ENCODE data around the gene CDH22.

The CDH22 gene

DNA sequence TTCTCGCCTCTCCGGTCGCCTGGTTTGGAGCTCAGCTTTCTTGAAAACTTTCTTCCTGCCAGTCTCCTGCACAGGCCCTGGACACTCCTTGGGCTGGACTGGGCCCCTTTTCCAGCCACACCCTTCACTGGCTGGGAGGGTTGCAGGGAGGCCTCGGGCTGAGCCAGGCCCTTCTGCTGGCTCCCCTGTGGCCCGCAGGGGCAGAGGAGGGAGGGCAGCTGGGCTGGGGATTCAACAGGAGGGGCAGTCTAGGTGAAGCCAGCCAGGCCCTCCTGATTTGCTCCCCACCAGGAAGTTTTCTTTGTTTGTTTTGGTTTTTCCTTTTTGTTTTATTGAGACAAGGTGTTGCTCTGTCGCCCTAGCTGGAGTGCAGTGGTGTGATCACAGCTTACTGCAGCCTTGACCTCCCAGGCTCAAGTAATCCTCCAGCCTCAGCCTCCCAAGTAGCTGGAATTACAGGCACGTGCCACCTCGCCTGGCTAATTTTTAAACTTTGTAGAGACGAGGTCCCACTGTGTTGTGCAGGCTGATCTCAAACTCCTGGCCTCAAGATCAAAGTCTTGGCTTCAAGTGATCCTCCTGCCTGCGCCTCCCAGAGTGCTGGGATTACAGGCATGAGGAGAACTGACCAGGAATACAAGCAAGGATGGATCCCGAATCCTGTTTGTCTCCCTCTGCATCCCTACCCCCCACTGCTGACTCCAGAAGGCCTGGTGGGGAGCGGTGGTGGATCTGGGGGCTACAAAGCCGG is 23.5 kb upstream of the CDH22 start:
- WGBS, result 78% methylated on average over 11 of the region's 13 CpGs
- no peak overlapping the region for H2BK15ac ChIP-seq (ENCODE audit: low read depth, poor library complexity, severe bottlenecking)
- H3K4me3 ChIP-seq (ENCODE audit: insufficient read depth in 1 of 2, low read depth in 1 of 2, low read length in 2 of 2), result no peak overlapping the region
- H3K18ac ChIP-seq (ENCODE audit: low read depth in 1 of 2, low read length in 2 of 2), result no peak overlapping the region
- no peak overlapping the region for H2AK5ac ChIP-seq (ENCODE audit: low read length, severe bottlenecking)
- peaks cover 68 to 91% of the 10 kb centered on the region in 2 experiments for H3K27me3 ChIP-seq (ENCODE audit: control insufficient read depth in 1 of 2, insufficient read depth in 1 of 2, low read length in 2 of 2)
- no peak overlapping the region for H2AFZ ChIP-seq (ENCODE audit: low read depth, low read length)
- no peak overlapping the region for H3K27ac ChIP-seq (ENCODE audit: low read length, poor library complexity, severe bottlenecking)
- no peaks in the 10 kb centered on the region for H3K36me3 ChIP-seq (ENCODE audit: control insufficient read depth in 1 of 2, insufficient read depth in 2 of 2, low read depth in 1 of 2, low read length in 2 of 2)
- no peak overlapping the region for H3K4ac ChIP-seq (ENCODE audit: low read depth in 1 of 2, low read length in 2 of 2)
- no peak overlapping the region for H2BK120ac ChIP-seq (ENCODE audit: low read depth, low read length)
- H2BK5ac ChIP-seq (ENCODE audit: low read depth, low read length, poor library complexity, severe bottlenecking), result no peak overlapping the region
- DNase-seq, result no peak
- H2BK12ac ChIP-seq (ENCODE audit: low read length in 2 of 2), result no peak overlapping the region
- H3K14ac ChIP-seq (ENCODE audit: low read length in 2 of 2), result no peak overlapping the region
- no peak overlapping the region for H4K91ac ChIP-seq (ENCODE audit: low read length)
- peaks cover 4% of the 10 kb centered on the region for H3K4me1 ChIP-seq (ENCODE audit: control insufficient read depth, insufficient read depth, low read depth, low read length)
- no peak overlapping the region for H4K8ac ChIP-seq (ENCODE audit: low read length)
- no peak overlapping the region for H3K9ac ChIP-seq (ENCODE audit: low read length)
- H3K23ac ChIP-seq (ENCODE audit: low read length in 2 of 2), result no peak overlapping the region
- no peaks in the 10 kb centered on the region for H3K79me1 ChIP-seq (replicated peaks; ENCODE audit: low read length, poor library complexity, severe bottlenecking)
- H3K4me2 ChIP-seq (ENCODE audit: low read length, poor library complexity, severe bottlenecking), result no peak overlapping the region
- no peaks in the 10 kb centered on the region for H3K9me3 ChIP-seq (ENCODE audit: control insufficient read depth, low read length)

DNA sequence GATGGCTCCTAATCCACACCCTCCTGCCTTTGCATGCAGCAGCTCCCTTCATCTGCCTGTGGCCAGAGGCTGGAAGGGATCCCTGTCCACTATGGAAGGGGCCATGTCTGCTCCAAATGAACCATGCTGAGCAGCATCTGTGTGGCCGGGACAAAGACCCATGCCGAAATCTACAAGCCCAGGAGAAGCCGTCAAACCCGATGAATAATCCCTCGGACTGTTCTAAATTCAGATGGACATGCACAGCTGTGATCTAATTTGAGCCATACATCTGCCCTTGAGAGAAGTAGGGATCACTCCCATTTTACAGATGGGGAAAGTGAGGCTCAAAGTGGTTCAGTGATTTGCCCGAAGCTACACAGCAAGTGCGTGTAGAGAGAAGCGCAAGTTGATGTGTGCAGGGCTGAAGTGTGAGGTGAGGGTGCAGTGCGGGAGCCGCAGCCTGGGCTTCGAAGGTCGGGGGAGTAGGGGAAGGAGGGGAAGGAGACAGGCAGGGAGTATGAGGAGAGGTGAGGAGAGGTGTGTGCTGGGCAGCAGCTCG is 22.6 kb upstream of the CDH22 start:
- WGBS, result 91% methylated on average over 13 of the region's 13 CpGs
- H2BK120ac ChIP-seq (ENCODE audit: low read depth, low read length), result no peak overlapping the region
- H3K14ac ChIP-seq (ENCODE audit: low read length in 2 of 2), result no peak overlapping the region
- H2AK5ac ChIP-seq (ENCODE audit: low read length, severe bottlenecking), result no peak overlapping the region
- no peak overlapping the region for H3K4ac ChIP-seq (ENCODE audit: low read depth in 1 of 2, low read length in 2 of 2)
- H3K36me3 ChIP-seq (ENCODE audit: control insufficient read depth in 1 of 2, insufficient read depth in 2 of 2, low read depth in 1 of 2, low read length in 2 of 2), result no peaks in the 10 kb centered on the region
- H3K4me1 ChIP-seq (ENCODE audit: control insufficient read depth, insufficient read depth, low read depth, low read length), result peaks cover 4% of the 10 kb centered on the region
- no peak overlapping the region for H2BK12ac ChIP-seq (ENCODE audit: low read length in 2 of 2)
- no peak overlapping the region for H3K27ac ChIP-seq (ENCODE audit: low read length, poor library complexity, severe bottlenecking)
- no peak overlapping the region for H2BK15ac ChIP-seq (ENCODE audit: low read depth, poor library complexity, severe bottlenecking)
- H2BK5ac ChIP-seq (ENCODE audit: low read depth, low read length, poor library complexity, severe bottlenecking), result no peak overlapping the region
- H3K27me3 ChIP-seq (ENCODE audit: control insufficient read depth in 1 of 2, insufficient read depth in 1 of 2, low read length in 2 of 2), result peaks cover 69 to 91% of the 10 kb centered on the region in 2 experiments
- no peaks in the 10 kb centered on the region for H3K9me3 ChIP-seq (ENCODE audit: control insufficient read depth, low read length)
- H3K18ac ChIP-seq (ENCODE audit: low read depth in 1 of 2, low read length in 2 of 2), result no peak overlapping the region
- no peak overlapping the region for H3K4me3 ChIP-seq (ENCODE audit: insufficient read depth in 1 of 2, low read depth in 1 of 2, low read length in 2 of 2)
- no peak for DNase-seq
- H4K8ac ChIP-seq (ENCODE audit: low read length), result no peak overlapping the region
- no peak overlapping the region for H3K23ac ChIP-seq (ENCODE audit: low read length in 2 of 2)
- no peak overlapping the region for H3K9ac ChIP-seq (ENCODE audit: low read length)
- H3K4me2 ChIP-seq (ENCODE audit: low read length, poor library complexity, severe bottlenecking), result no peak overlapping the region
- H3K79me1 ChIP-seq (replicated peaks; ENCODE audit: low read length, poor library complexity, severe bottlenecking), result no peaks in the 10 kb centered on the region
- no peak overlapping the region for H4K91ac ChIP-seq (ENCODE audit: low read length)
- H2AFZ ChIP-seq (ENCODE audit: low read depth, low read length), result no peak overlapping the region

DNA sequence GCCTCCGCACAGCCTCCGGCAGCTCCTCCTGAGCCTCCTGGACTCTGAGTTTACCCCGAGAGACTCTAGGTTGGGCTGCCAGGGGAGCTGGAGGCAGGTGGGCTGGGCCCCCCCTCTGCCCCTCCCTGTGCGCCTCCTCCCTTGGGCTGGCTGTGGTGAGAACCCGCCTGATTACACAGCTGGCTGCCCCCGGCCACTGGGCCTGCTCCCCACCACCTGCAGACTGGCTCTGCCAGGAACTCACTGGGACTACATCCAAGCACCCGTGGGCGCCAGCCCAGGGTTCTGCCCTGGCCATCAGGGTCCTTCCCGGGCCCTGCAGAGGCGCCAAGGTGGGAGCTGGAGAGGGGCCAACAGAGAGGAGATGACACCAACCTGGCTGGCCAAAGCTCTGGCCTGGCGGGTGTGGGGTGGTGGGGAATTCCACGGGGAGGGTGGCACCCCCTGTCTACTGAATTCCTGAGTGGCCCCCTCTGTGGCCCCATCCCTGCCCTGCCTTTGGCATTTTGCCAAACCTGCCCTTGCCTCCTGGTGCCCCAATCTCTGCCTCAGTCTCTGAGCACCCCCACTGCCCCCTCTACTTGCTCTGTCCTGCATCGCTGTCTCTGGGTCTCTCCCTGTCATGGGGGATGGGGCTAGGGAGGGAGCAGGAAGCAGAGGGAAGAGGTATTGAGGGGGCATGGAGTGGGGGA is 21.9 kb upstream of the CDH22 start:
- Histone ChIP-seq H3K27me3 (ENCODE audit: control insufficient read depth in 1 of 2, insufficient read depth in 1 of 2, low read length in 2 of 2) (peaks cover 75 to 92% of the 10 kb centered on the region in 2 experiments), H3K9me3 (ENCODE audit: control insufficient read depth, low read length) (no peaks in the 10 kb centered on the region), H2AK5ac (ENCODE audit: low read length, severe bottlenecking) (no peak overlapping the region), H2BK120ac (ENCODE audit: low read depth, low read length) (no peak overlapping the region), H3K4me3 (ENCODE audit: insufficient read depth in 1 of 2, low read depth in 1 of 2, low read length in 2 of 2) (no peak overlapping the region), H3K4me1 (ENCODE audit: control insufficient read depth, insufficient read depth, low read depth, low read length) (peaks cover 4% of the 10 kb centered on the region), H3K27ac (ENCODE audit: low read length, poor library complexity, severe bottlenecking) (no peak overlapping the region), H2BK5ac (ENCODE audit: low read depth, low read length, poor library complexity, severe bottlenecking) (no peak overlapping the region), H2BK12ac (ENCODE audit: low read length in 2 of 2) (no peak overlapping the region), H3K4ac (ENCODE audit: low read depth in 1 of 2, low read length in 2 of 2) (no peak overlapping the region), H3K14ac (ENCODE audit: low read length in 2 of 2) (no peak overlapping the region), H3K18ac (ENCODE audit: low read depth in 1 of 2, low read length in 2 of 2) (no peak overlapping the region), H4K8ac (ENCODE audit: low read length) (no peak overlapping the region), H2BK15ac (ENCODE audit: low read depth, poor library complexity, severe bottlenecking) (no peak overlapping the region), H2AFZ (ENCODE audit: low read depth, low read length) (no peak overlapping the region), H4K91ac (ENCODE audit: low read length) (no peak overlapping the region), H3K4me2 (ENCODE audit: low read length, poor library complexity, severe bottlenecking) (no peak overlapping the region), H3K36me3 (ENCODE audit: control insufficient read depth in 1 of 2, insufficient read depth in 2 of 2, low read depth in 1 of 2, low read length in 2 of 2) (no peaks in the 10 kb centered on the region), H3K23ac (ENCODE audit: low read length in 2 of 2) (no peak overlapping the region), H3K79me1 (replicated peaks; ENCODE audit: low read length, poor library complexity, severe bottlenecking) (no peaks in the 10 kb centered on the region), H3K9ac (ENCODE audit: low read length) (no peak overlapping the region)
- WGBS, result 84% methylated on average over 12 of the region's 13 CpGs
- DNase-seq, result no peak

DNA sequence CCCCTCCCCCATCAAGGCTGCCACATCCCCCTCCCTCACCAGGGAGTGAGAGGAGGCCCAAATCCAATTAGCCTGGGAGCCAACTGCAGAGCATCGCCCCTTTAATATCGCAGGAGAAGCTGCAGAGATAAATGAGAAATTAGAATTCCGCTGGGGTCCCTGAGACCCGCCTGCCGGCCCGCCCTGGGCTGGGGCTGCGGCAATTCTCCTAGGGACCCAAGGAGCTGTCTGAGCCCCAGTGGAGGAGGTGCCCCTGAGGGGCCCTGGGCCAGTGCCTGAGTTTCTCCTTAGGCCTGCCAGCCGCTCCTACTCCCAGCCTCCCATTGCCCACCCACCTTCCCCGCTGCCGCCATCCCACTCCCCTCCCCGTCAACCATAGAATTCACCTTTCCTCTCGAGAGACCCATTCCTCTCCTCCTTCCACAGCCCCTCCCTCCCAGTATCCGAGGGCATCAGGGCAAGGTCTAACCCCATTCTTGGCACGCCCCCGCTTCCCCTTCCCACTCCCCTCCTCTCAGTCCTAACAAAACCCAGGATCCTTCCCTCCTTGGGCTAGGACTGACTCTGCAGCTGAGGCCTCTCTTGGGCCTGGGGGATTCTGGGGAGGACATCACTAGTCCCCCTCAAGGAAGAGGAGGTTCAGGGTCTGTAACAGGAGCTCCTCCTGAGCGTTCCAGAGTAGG is 20.0 kb upstream of the CDH22 start:
- H3K14ac ChIP-seq (ENCODE audit: low read length in 2 of 2), result no peak overlapping the region
- H4K8ac ChIP-seq (ENCODE audit: low read length), result no peak overlapping the region
- H2BK120ac ChIP-seq (ENCODE audit: low read depth, low read length), result no peak overlapping the region
- no peak overlapping the region for H3K4ac ChIP-seq (ENCODE audit: low read depth in 1 of 2, low read length in 2 of 2)
- no peak overlapping the region for H3K4me3 ChIP-seq (ENCODE audit: insufficient read depth in 1 of 2, low read depth in 1 of 2, low read length in 2 of 2)
- no peak overlapping the region for H3K4me2 ChIP-seq (ENCODE audit: low read length, poor library complexity, severe bottlenecking)
- no peaks in the 10 kb centered on the region for H3K79me1 ChIP-seq (replicated peaks; ENCODE audit: low read length, poor library complexity, severe bottlenecking)
- no peak overlapping the region for H2BK12ac ChIP-seq (ENCODE audit: low read length in 2 of 2)
- no peak overlapping the region for H3K27ac ChIP-seq (ENCODE audit: low read length, poor library complexity, severe bottlenecking)
- 55% methylated on average over 16 of the region's 16 CpGs for WGBS
- H3K4me1 ChIP-seq (ENCODE audit: control insufficient read depth, insufficient read depth, low read depth, low read length), result peaks cover 4% of the 10 kb centered on the region
- no peak overlapping the region for H2BK15ac ChIP-seq (ENCODE audit: low read depth, poor library complexity, severe bottlenecking)
- no peaks in the 10 kb centered on the region for H3K9me3 ChIP-seq (ENCODE audit: control insufficient read depth, low read length)
- no peak overlapping the region for H3K9ac ChIP-seq (ENCODE audit: low read length)
- H4K91ac ChIP-seq (ENCODE audit: low read length), result no peak overlapping the region
- no peaks in the 10 kb centered on the region for H3K36me3 ChIP-seq (ENCODE audit: control insufficient read depth in 1 of 2, insufficient read depth in 2 of 2, low read depth in 1 of 2, low read length in 2 of 2)
- no peak overlapping the region for H2AFZ ChIP-seq (ENCODE audit: low read depth, low read length)
- no peak overlapping the region for H2BK5ac ChIP-seq (ENCODE audit: low read depth, low read length, poor library complexity, severe bottlenecking)
- no peak for DNase-seq
- no peak overlapping the region for H3K18ac ChIP-seq (ENCODE audit: low read depth in 1 of 2, low read length in 2 of 2)
- no peak overlapping the region for H2AK5ac ChIP-seq (ENCODE audit: low read length, severe bottlenecking)
- H3K23ac ChIP-seq (ENCODE audit: low read length in 2 of 2), result no peak overlapping the region
- H3K27me3 ChIP-seq (ENCODE audit: control insufficient read depth in 1 of 2, insufficient read depth in 1 of 2, low read length in 2 of 2), result peaks cover 67 to 92% of the 10 kb centered on the region in 2 experiments
